Activated gamma-delta T cell (primary cell): ENCODE results near the gene ZNF654.
"Not testable (repeated sequence)": the region's sequence is repeated elsewhere in the genome, so short reads cannot be mapped to it uniquely, and the experiment has no call there.

Source experiments
- DNase-seq: peaks from one replicate; lab custom pipeline; 2025; lab: John Stamatoyannopoulos, UW

The ZNF654 gene

GRCh38 chr3:88059380-88060170 is 520 bp downstream of the ZNF654 start:
- no peak for DNase-seq

GRCh38 chr3:88061746-88062145 is 2.7 kb downstream of the ZNF654 start:
- DNase-seq, result no peak

GRCh38 chr3:88075072-88075471 is 16.0 kb downstream of the ZNF654 start:
- no peak for DNase-seq

GRCh38 chr3:88075497-88075896 is 16.4 kb downstream of the ZNF654 start:
- no peak for DNase-seq

GRCh38 chr3:88076712-88077111 is 17.7 kb downstream of the ZNF654 start:
- DNase-seq, result no peak

- no peak for DNase-seq
Measured at GRCh38 chr3:88078932-88079331, 19.9 kb downstream of the ZNF654 start.

GRCh38 chr3:88082854-88083253 is 23.8 kb downstream of the ZNF654 start:
- no peak for DNase-seq

- DNase-seq, result no peak
Measured at GRCh38 chr3:88084097-88084501, 25.0 kb downstream of the ZNF654 start.

GRCh38 chr3:88090681-88091080 is 31.6 kb downstream of the ZNF654 start:
- no peak for DNase-seq

- DNase-seq, result no peak
Measured at GRCh38 chr3:88092270-88092669, 33.2 kb downstream of the ZNF654 start.

- no peak for DNase-seq
Measured at GRCh38 chr3:88093266-88093665, 34.2 kb downstream of the ZNF654 start.

GRCh38 chr3:88101142-88101541 is 42.1 kb downstream of the ZNF654 start:
- no peak for DNase-seq

- DNase-seq, result no peak
Measured at GRCh38 chr3:88105325-88105724, 46.3 kb downstream of the ZNF654 start.

GRCh38 chr3:88112289-88112688 is 53.2 kb downstream of the ZNF654 start:
- no peak for DNase-seq

GRCh38 chr3:88113311-88114162 is 54.5 kb downstream of the ZNF654 start:
- no peak for DNase-seq

- DNase-seq, result no peak
Measured at GRCh38 chr3:88114878-88115549, 56.0 kb downstream of the ZNF654 start.

- no peak for DNase-seq
Measured at GRCh38 chr3:88117683-88118082, 58.6 kb downstream of the ZNF654 start.

GRCh38 chr3:88118603-88119002 is 59.5 kb downstream of the ZNF654 start:
- DNase-seq, result not testable (repeated sequence)

- DNase-seq, result no peak
Measured at GRCh38 chr3:88123526-88123925, 64.5 kb downstream of the ZNF654 start.

GRCh38 chr3:88131695-88132094 is 72.6 kb downstream of the ZNF654 start:
- DNase-seq, result no peak

- DNase-seq, result no peak
Measured at GRCh38 chr3:88132894-88133293, 73.8 kb downstream of the ZNF654 start.

- no peak for DNase-seq
Measured at GRCh38 chr3:88133711-88134263, 74.7 kb downstream of the ZNF654 start.
